H9 (cell line): ENCODE results near the gene NT5DC1. TPM values are rescaled to one million over a fixed set of nuclear protein-coding genes. Genes with fewer than 3 reads are reported as not detected.

Source experiments
- DNase-seq: peaks from one replicate; pipeline ENCODE4 v3.0.0-alpha.2; 2017
- H2AFZ ChIP-seq: one replicate; pipeline ENCODE4 v1.6.1; 2013; ENCODE audit warnings: mild to moderate bottlenecking, low read length, control low read depth, moderate library complexity
- H2AK5ac ChIP-seq: 2 replicates; pipeline ENCODE4 v1.6.1; 2013; ENCODE audit warnings: low read length, control low read depth, mixed read lengths; ENCODE audit not compliant: insufficient read length
- H2BK120ac ChIP-seq: one replicate; pipeline ENCODE4 v1.6.1; 2013; ENCODE audit warnings: low read depth, mild to moderate bottlenecking, low read length, control low read depth, inconsistent platforms; ENCODE audit not compliant: poor library complexity, severe bottlenecking
- H2BK12ac ChIP-seq: 2 replicates; pipeline ENCODE4 v1.6.1; 2013; ENCODE audit warnings: low read length, control low read depth, mixed read lengths, low read depth; ENCODE audit not compliant: insufficient read length
- H2BK15ac ChIP-seq: 2 replicates; pipeline ENCODE4 v1.6.1; 2013; ENCODE audit warnings: low read depth, low read length, control low read depth
- H2BK20ac ChIP-seq: one replicate; pipeline ENCODE4 v1.6.1; 2013; ENCODE audit warnings: low read depth, mild to moderate bottlenecking, low read length, control low read depth, inconsistent platforms; ENCODE audit not compliant: poor library complexity, severe bottlenecking
- H2BK5ac ChIP-seq: 2 replicates; pipeline ENCODE4 v1.6.1; 2013; ENCODE audit warnings: low read length, control low read depth, mixed read lengths; ENCODE audit not compliant: insufficient read length
- H3K14ac ChIP-seq: 2 replicates; pipeline ENCODE4 v1.6.1; 2013; ENCODE audit warnings: low read length, control low read depth; ENCODE audit not compliant: insufficient read depth
- H3K18ac ChIP-seq: 2 replicates; pipeline ENCODE4 v1.6.1; 2013; ENCODE audit warnings: low read depth, mild to moderate bottlenecking, mixed read lengths, low read length, control low read depth; ENCODE audit not compliant: insufficient read length
- H3K23ac ChIP-seq: 2 replicates; pipeline ENCODE4 v1.6.1; 2013; ENCODE audit warnings: low read length, control low read depth, mixed read lengths, low read depth; ENCODE audit not compliant: insufficient read length
- H3K23me2 ChIP-seq: 2 replicates; pipeline ENCODE4 v1.6.1; 2013; ENCODE audit warnings: low read depth, mild to moderate bottlenecking, mixed read lengths, low read length, control low read depth; ENCODE audit not compliant: insufficient read length, poor library complexity, severe bottlenecking
- H3K27ac ChIP-seq: 2 replicates; pipeline ENCODE4 v1.5.1; 2013; ENCODE audit warnings: low read length, control low read depth, mixed read lengths, low read depth; ENCODE audit not compliant: insufficient read length
- H3K27me3 ChIP-seq: 2 replicates; pipeline ENCODE4 v1.6.1; 2013; ENCODE audit warnings: low read length, control low read depth, inconsistent platforms; ENCODE audit not compliant: insufficient read depth
- H3K4ac ChIP-seq: 2 replicates; pipeline ENCODE4 v1.6.1; 2013; ENCODE audit warnings: low read depth, mild to moderate bottlenecking, control low read depth, inconsistent platforms, low read length, moderate library complexity
- H3K4me1 ChIP-seq: 2 replicates; pipeline ENCODE4 v1.6.1; 2013; ENCODE audit warnings: low read length, control low read depth, inconsistent platforms; ENCODE audit not compliant: insufficient read depth
- H3K4me2 ChIP-seq: 2 replicates; pipeline ENCODE4 v1.6.1; 2013; ENCODE audit warnings: low read length, control low read depth, mixed read lengths; ENCODE audit not compliant: insufficient read length, insufficient read depth
- H3K56ac ChIP-seq: 2 replicates; pipeline ENCODE4 v1.6.1; 2013; ENCODE audit warnings: low read depth, mild to moderate bottlenecking, mixed read lengths, low read length, control low read depth; ENCODE audit not compliant: insufficient read length
- H3K79me1 ChIP-seq: 2 replicates; pipeline ENCODE4 v1.6.1; 2013; ENCODE audit warnings: low read depth, mild to moderate bottlenecking, moderate library complexity, low read length, control low read depth, inconsistent platforms; ENCODE audit not compliant: insufficient read depth, poor library complexity, severe bottlenecking
- H3K79me2 ChIP-seq: 2 replicates; pipeline ENCODE4 v1.6.1; 2013; ENCODE audit warnings: low read length, control low read depth, inconsistent platforms; ENCODE audit not compliant: insufficient read depth
- H3K9ac ChIP-seq: 2 replicates; pipeline ENCODE4 v1.6.1; 2013; ENCODE audit warnings: low read length, control low read depth, mixed read lengths; ENCODE audit not compliant: insufficient read length; ENCODE audit errors: extremely low read depth
- H3K9me3 ChIP-seq: one replicate; pipeline ENCODE4 v1.6.1; 2013; ENCODE audit warnings: low read depth, low read length, inconsistent platforms; ENCODE audit not compliant: control insufficient read depth
- H3T11ph ChIP-seq: one replicate; pipeline ENCODE4 v1.6.1; 2013; ENCODE audit warnings: mild to moderate bottlenecking, low read length, control low read depth, inconsistent platforms
- H4K20me1 ChIP-seq: one replicate; pipeline ENCODE4 v1.6.1; 2013; ENCODE audit not compliant: control insufficient read depth, insufficient read length, insufficient read depth
- H4K5ac ChIP-seq: 2 replicates; pipeline ENCODE4 v1.6.1; 2013; ENCODE audit warnings: low read depth, mild to moderate bottlenecking, mixed read lengths, low read length, control low read depth; ENCODE audit not compliant: insufficient read length
- H4K8ac ChIP-seq: replicated peaks from 2 replicates; pipeline ENCODE4 v1.6.1; 2013; ENCODE audit warnings: low read length, control low read depth, mixed read lengths, low read depth; ENCODE audit not compliant: insufficient read length
- H4K91ac ChIP-seq: 2 replicates; pipeline ENCODE4 v1.6.1; 2013; ENCODE audit warnings: low read depth, mild to moderate bottlenecking, moderate library complexity, mixed read lengths, low read length, control low read depth; ENCODE audit not compliant: insufficient read length
- H3K27ac Mint-ChIP-seq, 3 experiments: 2 replicates in 2 of 3; 3 replicates in 1 of 3; pipeline ENCODE4 v1.8.0; 2020 to 2021; ENCODE audit warnings: mixed read lengths in 3 of 3, mild to moderate bottlenecking in 1 of 3, moderate library complexity in 1 of 3
- H3K27me3 Mint-ChIP-seq: 2 replicates; pipeline ENCODE4 v1.8.0; 2021; ENCODE audit warnings: low read depth, mild to moderate bottlenecking, moderate library complexity, mixed read lengths
- H3K36me3 Mint-ChIP-seq, 3 experiments: 2 replicates in 2 of 3; 3 replicates in 1 of 3; pipeline ENCODE4 v1.8.0; 2020 to 2021; ENCODE audit warnings: low read depth in 3 of 3, mixed read lengths in 3 of 3; ENCODE audit not compliant: insufficient read depth in 1 of 3
- H3K4me1 Mint-ChIP-seq, 2 experiments: 2 replicates each; pipeline ENCODE4 v1.8.0; 2020; ENCODE audit warnings: mixed read lengths in 2 of 2
- H3K4me3 Mint-ChIP-seq, 2 experiments: 2 replicates in 1 of 2; 3 replicates in 1 of 2; pipeline ENCODE4 v1.8.0; 2020 to 2021; ENCODE audit warnings: mild to moderate bottlenecking in 2 of 2, mixed read lengths in 2 of 2, moderate library complexity in 1 of 2
- H3K9me3 Mint-ChIP-seq, 2 experiments: 2 replicates in 1 of 2; 3 replicates in 1 of 2; pipeline ENCODE4 v1.8.0; 2020; ENCODE audit warnings: mild to moderate bottlenecking in 2 of 2, mixed read lengths in 2 of 2, moderate library complexity in 1 of 2
- WGBS: extraction: QIAGEN DNeasy Blood & Tissue Kit; methylation state at CpG from one replicate; pipeline ENCODE4 v1.1.7; 2013; ENCODE audit warnings: missing lambda C conversion rate, low lambda C conversion rate, mixed read lengths; ENCODE audit not compliant: insufficient read length; ENCODE audit errors: extremely low coverage; 5-methylcytosine and 5-hydroxymethylcytosine counted together
- total RNA-seq: library from RNA; stranded (reverse); gene quantifications from 2 replicates; pipeline ENCODE4 v1.2.1, GENCODE V29; 2021
- TF ChIP-seq, protein P1 (sequence below): fragments of 200-600 bp; sonication (generic); conservative IDR thresholded peaks from 3 replicates; pipeline ENCODE4 v1.8.0; 2021; ENCODE audit warnings: antibody characterized with exemption, mild to moderate bottlenecking

NT5DC1 gene
- total RNA-seq, 1 experiment from 2014 or later, result 64.9 TPM

DNA sequence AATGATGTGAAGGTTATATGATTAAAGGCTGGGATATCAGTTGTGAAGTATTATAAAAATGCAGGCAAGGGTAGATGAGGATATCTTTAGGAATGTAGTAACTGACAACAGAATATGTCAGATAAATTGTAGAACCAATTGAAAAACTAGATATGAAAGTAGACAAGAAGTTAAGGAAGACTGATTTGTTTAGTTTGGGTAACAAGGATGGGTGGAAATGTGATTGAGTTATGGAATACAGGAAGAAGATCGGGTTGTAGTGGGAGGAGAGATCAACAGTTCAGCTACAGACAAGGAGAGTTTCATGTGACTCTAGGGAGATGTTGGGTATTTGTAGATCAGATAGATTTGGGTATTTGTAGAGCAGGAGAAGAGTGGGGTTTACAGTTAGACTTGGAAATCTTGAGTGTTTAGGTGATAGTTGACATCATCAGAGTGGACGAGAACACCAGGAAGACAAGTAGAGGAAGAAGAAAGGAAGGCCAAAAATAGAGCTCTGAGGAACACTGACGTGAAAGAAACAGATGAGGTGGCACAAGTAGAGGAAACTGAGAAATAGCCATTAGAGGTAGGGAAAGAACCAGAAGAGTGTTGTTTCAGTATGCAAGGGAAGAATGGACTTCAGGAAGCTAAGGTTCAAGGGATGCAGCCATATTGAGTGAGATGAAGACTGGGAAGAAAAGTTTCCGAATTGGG lies 191.2 kb downstream of the NT5DC1 start:
- TF ChIP-seq, protein P1, sequence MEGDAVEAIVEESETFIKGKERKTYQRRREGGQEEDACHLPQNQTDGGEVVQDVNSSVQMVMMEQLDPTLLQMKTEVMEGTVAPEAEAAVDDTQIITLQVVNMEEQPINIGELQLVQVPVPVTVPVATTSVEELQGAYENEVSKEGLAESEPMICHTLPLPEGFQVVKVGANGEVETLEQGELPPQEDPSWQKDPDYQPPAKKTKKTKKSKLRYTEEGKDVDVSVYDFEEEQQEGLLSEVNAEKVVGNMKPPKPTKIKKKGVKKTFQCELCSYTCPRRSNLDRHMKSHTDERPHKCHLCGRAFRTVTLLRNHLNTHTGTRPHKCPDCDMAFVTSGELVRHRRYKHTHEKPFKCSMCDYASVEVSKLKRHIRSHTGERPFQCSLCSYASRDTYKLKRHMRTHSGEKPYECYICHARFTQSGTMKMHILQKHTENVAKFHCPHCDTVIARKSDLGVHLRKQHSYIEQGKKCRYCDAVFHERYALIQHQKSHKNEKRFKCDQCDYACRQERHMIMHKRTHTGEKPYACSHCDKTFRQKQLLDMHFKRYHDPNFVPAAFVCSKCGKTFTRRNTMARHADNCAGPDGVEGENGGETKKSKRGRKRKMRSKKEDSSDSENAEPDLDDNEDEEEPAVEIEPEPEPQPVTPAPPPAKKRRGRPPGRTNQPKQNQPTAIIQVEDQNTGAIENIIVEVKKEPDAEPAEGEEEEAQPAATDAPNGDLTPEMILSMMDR, result no peak
- Histone ChIP-seq H2BK20ac (no peak overlapping the region), H3K4me1 (no peaks in the 10 kb centered on the region), H3K27ac (no peak overlapping the region), H3T11ph (no peak overlapping the region), H3K18ac (no peak overlapping the region), H3K23ac (no peak overlapping the region), H2AK5ac (peak overlapping the region; percentile 71), H3K14ac (no peak overlapping the region), H2BK12ac (no peak overlapping the region), H3K4ac (no peak overlapping the region), H3K23me2 (no peaks in the 10 kb centered on the region), H3K79me1 (no peaks in the 10 kb centered on the region), H2BK5ac (no peak overlapping the region), H3K27me3 (no peaks in the 10 kb centered on the region), H2BK120ac (no peak overlapping the region), H3K79me2 (no peaks in the 10 kb centered on the region), H2AFZ (no peak overlapping the region), H3K9me3 (no peaks in the 10 kb centered on the region), H4K5ac (no peak overlapping the region), H3K9ac (no peak overlapping the region), H4K91ac (no peak overlapping the region), H3K4me2 (no peak overlapping the region), H4K20me1 (no peaks in the 10 kb centered on the region), H2BK15ac (no peak overlapping the region), H4K8ac (no peak overlapping the region), H3K56ac (no peak overlapping the region)
- H3K4me1 Mint-ChIP-seq, result no peaks in the 10 kb centered on the region
- no peak overlapping the region for H3K27ac Mint-ChIP-seq
- no peak for DNase-seq
- H3K27me3 Mint-ChIP-seq, result no peaks in the 10 kb centered on the region
- WGBS, result 100% methylated on average over 1 of the region's 4 CpGs
- no peak overlapping the region for H3K4me3 Mint-ChIP-seq
- H3K9me3 Mint-ChIP-seq, result peaks cover 0 to 3% of the 10 kb centered on the region in 2 experiments; a peak in 1 of 5 replicates
- H3K36me3 Mint-ChIP-seq, result 0 out of 7 replicates have a peak, but pooled peaks cover 0 to 3% (median 0%) of the 10 kb centered on the region in 3 experiments
